Stimulated activated CD4-positive, alpha-beta T cell treated with anti-CD3 and anti-CD28 coated beads, Interleukin-15, amount 100 ng/mL, for 1 hour (primary cell): ENCODE results near the gene NPTN.

Experiments used
- DNase-seq, 2 donors: peaks; one replicate each; pipeline ENCODE4 v3.0.0-alpha.2; 2020; ENCODE audit warnings: low read depth in 1 of 2, low spot score in 1 of 2

NPTN gene

GRCh38 chr15:73632670-73633058, 525 bp downstream of the NPTN start:
- no peak for DNase-seq

GRCh38 chr15:73631915-73632669, 1.1 kb downstream of the NPTN start:
- no peak for DNase-seq

- no peak for DNase-seq
Observed at GRCh38 chr15:73630921-73631362, 2.2 kb downstream of the NPTN start.

- no peak for DNase-seq
Observed at GRCh38 chr15:73629798-73630429, 3.3 kb downstream of the NPTN start.

- DNase-seq, result no peak
Observed at GRCh38 chr15:73628976-73629797, 4.0 kb downstream of the NPTN start.

- DNase-seq, result no peak
Observed at GRCh38 chr15:73628102-73628501, 5.1 kb downstream of the NPTN start.

GRCh38 chr15:73626072-73626471, 7.1 kb downstream of the NPTN start:
- no peak for DNase-seq

- DNase-seq, result no peak
Observed at GRCh38 chr15:73624530-73624929, 8.7 kb downstream of the NPTN start.

GRCh38 chr15:73621286-73621826, 11.8 kb downstream of the NPTN start:
- no peak for DNase-seq

- no peak for DNase-seq
Observed at GRCh38 chr15:73620078-73620477, 13.1 kb downstream of the NPTN start.

- no peak for DNase-seq
Observed at GRCh38 chr15:73617913-73618312, 15.3 kb downstream of the NPTN start.

GRCh38 chr15:73617301-73617831, 15.8 kb downstream of the NPTN start:
- no peak for DNase-seq

- DNase-seq, result no peak
Observed at GRCh38 chr15:73608941-73609340, 24.2 kb downstream of the NPTN start.

GRCh38 chr15:73608475-73608874, 24.7 kb downstream of the NPTN start:
- DNase-seq, result no peak

- no peak for DNase-seq
Observed at GRCh38 chr15:73607843-73608242, 25.3 kb downstream of the NPTN start.

- no peak for DNase-seq
Observed at GRCh38 chr15:73607405-73607804, 25.8 kb downstream of the NPTN start.

GRCh38 chr15:73605759-73606436, 27.3 kb downstream of the NPTN start:
- DNase-seq, result no peak

GRCh38 chr15:73604477-73604876, 28.7 kb downstream of the NPTN start:
- DNase-seq, result no peak

GRCh38 chr15:73602992-73603391, 30.2 kb downstream of the NPTN start:
- no peak for DNase-seq

- DNase-seq, result no peak
Observed at GRCh38 chr15:73602446-73602843, 30.7 kb downstream of the NPTN start.
